Medulla oblongata (tissue), 1 donor: ENCODE data around the gene MAN2A2.
A peak's percentile ranks its signal among the peaks of the same experiment; 100 is the strongest.
"Not testable (repeated sequence)": the region's sequence is repeated elsewhere in the genome, so short reads cannot be mapped to it uniquely, and the experiment has no call there.

Experiments used
- DNase-seq: peaks from one replicate; pipeline ENCODE4 v3.0.0-alpha.2; 2015; ENCODE audit errors: extremely low spot score

Gene MAN2A2

DNA sequence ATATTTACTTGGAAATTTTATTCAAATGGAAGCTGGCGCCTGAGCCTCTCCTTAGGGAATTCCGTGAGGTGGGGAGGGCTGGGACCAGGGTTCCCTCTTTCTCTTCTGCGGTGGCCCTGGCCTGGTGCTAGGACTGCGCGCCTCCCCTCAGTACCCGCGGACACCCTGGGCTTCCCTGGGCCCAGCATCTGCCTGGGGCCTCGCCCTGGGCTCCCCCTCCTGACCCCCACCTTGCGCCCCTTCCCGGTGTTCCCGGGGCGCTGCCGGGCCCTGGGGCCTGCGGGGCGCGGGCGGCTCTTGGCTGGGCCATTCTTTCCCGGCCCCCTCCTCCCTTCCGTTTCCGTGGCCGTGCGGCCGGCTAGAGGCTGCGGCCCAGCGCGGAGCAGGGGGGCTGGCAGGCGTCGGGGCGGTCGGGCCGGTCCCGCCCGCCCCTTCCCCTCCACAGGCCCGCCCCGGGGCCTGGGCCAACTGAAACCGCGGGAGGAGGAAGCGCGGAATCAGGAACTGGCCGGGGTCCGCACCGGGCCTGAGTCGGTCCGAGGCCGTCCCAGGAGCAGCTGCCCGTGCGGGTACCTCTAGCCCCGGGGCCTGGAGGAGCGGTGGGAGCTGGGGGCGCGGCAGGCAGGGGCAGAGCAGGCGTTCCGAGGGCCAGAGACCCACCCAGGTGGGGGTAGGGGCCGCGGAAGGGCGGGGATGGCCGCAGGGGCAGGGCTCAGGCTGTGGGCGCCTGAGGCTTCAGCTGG lies 19.0 kb upstream of the MAN2A2 start, which contains the start of gene FES:
Gene FES (plus strand): TSS at position 529 of the 743 bp plus-strand sequence. CDS start 542 bp downstream, outside the sequence.
- peak; percentile 61 for DNase-seq

DNA sequence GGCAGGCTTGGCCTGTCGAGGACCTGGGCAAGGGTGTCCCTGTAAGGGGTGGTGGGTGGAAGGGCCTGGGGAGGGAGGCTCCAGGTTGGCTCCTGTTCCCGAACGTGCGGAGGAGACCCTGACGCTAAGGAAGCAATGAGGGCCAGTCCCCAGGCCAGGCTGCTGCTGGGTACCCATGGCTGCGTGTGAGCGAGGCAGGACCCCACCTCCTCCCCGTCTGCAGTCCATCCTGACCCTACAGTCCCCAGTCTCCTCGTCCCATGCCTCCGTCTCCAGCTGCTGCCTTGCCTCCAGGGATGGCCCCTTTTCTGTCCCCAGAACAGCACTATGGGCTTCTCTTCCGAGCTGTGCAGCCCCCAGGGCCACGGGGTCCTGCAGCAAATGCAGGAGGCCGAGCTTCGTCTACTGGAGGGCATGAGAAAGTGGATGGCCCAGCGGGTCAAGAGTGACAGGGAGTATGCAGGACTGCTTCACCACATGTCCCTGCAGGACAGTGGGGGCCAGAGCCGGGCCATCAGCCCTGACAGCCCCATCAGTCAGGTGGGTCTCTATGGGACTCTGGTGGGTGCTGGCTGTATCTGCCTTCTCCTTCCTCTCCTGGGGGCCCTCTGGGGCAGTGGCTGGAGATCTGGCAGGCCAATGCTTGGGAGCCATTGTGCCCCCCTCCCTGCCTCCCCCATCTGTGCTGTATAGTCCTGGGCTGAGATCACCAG lies 18.2 kb upstream of the MAN2A2 start:
- DNase-seq: no peak

DNA sequence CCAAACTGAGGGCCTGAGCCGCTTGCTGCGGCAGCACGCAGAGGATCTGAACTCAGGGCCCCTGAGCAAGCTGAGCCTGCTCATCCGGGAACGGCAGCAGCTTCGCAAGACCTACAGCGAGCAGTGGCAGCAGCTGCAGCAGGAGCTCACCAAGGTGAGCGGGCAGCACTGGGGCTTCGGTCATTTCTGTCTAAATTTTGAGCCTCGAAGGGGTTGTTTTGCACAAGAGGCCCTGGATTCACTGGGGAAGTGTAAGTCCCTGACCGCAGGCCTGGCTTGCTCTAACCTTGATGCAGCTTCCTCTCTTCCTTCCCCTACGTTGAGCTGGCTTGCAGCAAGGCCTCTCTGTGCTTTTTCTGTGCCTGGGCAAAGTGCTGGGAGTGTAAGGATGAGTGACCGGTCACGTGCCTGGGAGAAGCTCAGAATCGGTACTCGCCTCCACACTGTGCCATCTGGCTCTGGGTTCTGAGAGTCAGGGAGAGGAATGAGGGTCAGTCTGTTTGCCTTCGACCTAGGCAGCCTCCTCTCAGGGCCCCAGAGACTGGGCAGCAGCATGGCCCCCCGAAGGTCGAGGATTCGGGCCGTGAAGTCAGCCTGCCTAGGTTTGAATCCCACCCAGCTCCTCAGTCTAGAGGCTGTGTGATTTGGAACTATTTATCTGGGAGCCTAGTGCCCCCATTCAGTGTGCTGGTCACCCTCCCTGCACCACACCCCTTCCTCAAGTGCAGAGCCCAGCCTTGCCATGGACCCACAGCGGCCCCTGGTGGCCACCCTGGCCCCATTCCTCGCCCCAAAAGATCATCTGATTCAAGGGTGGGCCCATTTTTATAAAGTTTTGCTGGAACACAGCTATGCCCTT lies 17.4 kb upstream of the MAN2A2 start:
- DNase-seq: peak; percentile 77

DNA sequence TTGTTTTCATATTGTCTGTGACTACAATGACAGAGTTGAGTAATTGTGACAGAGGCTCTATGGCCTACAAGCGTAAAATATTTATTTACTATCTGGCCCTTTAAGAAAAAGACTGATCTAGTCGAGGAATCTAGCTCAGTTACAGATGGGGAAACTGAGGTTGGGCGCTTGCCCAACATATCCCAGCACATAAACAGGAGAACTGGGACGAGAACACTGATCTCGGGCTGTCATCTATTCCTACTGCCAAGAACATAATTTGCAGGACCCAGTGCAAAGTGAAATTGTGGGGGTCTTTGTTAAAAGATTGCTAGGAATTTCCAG lies 16.8 kb upstream of the MAN2A2 start:
- no peak for DNase-seq

DNA sequence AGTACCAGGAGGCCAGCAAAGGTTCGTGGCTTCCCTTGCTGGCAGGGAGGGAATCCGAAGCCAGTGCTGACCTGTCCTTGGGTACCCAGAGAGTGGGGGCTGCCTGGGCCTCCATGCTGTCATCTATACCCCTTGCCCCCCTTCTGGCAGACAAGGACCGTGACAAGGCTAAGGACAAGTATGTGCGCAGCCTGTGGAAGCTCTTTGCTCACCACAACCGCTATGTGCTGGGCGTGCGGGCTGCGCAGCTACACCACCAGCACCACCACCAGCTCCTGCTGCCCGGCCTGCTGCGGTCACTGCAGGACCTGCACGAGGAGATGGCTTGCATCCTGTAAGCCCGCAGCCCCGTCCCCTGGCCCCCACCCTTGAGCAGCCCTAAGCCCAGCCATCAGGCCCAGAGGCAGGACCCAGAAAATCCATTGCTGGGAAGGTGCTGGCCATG lies 16.0 kb upstream of the MAN2A2 start:
- no peak for DNase-seq

DNA sequence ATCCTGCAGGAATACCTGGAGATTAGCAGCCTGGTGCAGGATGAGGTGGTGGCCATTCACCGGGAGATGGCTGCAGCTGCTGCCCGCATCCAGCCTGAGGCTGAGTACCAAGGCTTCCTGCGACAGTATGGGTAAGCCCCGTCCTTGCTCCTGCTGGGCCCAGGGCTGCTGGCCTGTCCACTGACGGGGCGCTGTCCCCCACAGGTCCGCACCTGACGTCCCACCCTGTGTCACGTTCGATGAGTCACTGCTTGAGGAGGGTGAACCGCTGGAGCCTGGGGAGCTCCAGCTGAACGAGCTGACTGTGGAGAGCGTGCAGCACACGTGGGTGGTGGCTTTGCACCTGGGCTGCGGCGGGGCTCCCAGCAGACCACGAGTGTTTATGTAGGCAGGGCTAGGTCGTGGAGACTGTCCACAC lies 13.8 kb upstream of the MAN2A2 start:
- no peak for DNase-seq

DNA sequence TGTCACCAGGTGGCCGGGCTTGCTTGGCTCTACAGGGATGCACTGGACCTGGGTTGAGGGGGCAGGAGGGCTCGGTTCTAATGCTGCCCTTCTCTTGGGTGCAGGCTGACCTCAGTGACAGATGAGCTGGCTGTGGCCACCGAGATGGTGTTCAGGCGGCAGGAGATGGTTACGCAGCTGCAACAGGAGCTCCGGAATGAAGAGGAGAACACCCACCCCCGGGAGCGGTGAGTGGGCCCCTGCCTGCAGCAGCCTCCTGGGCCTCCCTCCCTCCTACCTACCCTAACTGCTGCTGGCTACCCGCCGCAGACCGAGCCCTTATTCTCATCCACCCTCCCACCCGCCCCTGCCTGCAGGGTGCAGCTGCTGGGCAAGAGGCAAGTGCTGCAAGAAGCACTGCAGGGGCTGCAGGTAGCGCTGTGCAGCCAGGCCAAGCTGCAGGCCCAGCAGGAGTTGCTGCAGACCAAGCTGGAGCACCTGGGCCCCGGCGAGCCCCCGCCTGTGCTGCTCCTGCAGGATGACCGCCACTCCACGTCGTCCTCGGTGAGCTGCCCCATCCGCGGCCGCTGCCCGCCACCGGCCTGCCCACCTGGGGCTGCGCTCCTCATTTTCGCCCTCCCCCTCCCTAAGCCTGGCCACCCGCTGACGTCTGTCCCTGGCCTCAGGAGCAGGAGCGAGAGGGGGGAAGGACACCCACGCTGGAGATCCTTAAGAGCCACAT lies 13.2 kb upstream of the MAN2A2 start:
- no peak for DNase-seq

DNA sequence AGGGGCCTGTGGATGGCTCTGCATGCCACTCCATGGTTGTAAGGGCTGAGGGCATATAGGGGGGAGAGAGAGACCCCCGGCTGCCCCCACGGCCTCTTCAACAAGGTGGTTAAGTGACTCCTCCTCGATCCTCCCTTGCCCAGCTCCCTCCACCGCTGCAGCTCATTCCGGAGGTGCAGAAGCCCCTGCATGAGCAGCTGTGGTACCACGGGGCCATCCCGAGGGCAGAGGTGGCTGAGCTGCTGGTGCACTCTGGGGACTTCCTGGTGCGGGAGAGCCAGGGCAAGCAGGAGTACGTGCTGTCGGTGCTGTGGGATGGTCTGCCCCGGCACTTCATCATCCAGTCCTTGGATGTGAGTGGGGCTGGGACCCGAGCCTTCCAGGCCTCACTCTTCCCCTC lies 12.3 kb upstream of the MAN2A2 start:
- DNase-seq: no peak

DNA sequence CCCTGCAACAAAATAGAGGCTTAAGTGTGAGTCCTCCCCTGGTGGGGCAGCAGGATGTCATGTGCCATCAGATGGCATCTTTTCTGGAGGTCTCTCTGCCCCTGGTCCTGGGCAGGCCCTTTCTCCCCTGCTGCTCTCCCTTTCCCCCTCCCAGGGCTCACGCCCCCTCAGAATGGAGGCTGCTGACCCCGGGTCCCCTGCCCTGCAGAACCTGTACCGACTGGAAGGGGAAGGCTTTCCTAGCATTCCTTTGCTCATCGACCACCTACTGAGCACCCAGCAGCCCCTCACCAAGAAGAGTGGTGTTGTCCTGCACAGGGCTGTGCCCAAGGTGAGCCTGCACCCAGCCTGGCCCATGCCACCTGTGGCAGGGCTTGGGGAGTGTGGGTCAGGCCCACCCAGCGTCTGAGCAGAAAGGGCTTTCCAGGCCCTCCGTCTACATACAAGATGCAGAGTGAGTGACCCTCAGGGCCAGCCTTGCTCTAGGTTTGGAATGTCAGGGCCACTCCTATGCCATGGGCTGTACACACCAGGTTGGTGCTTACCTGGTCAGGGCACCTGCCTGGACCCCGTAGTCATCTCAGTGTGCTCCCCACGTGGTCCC lies 11.7 kb upstream of the MAN2A2 start:
- no peak for DNase-seq

DNA sequence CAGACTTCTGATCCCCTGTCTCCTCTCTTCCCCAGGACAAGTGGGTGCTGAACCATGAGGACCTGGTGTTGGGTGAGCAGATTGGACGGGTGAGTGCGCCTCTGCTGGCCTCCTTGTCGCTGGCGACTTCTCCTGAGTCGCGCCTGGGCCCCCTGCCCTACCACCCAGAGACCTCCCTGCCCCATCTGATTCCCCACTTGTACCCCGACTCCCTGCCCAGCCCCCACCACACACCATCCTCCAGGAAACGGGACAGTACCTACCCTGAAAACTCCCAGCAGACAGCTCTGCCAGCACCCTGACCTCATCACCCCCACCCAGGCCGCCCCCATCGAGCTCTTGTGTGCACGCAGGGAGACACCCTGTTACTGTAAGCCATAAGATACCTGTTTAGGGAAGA lies 11.1 kb upstream of the MAN2A2 start:
- DNase-seq: no peak

DNA sequence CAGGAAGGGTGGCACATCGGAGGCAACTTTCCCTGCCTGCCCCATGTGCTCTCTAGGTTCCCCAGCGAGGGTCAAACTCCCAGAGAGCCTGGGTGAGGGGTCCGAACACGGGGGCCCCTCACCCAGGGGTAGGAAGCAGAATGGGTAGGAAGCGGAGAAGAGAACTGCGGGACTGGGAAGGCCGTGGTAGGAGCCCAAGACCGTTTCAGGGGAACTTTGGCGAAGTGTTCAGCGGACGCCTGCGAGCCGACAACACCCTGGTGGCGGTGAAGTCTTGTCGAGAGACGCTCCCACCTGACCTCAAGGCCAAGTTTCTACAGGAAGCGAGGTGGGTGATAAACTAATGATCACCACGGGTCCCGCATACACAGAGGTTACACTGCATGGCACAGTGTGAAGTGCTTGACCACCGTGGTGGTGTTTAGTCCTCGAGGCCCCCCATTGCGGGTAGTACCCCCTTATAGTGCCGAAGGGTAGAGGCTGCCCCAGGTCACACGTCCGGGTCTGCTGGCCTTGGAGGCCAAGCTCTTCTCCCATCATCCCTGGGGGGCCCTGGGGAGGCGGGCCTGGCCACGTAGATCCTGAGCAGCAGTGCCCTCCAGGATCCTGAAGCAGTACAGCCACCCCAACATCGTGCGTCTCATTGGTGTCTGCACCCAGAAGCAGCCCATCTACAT lies 10.5 kb upstream of the MAN2A2 start:
- no peak for DNase-seq

DNA sequence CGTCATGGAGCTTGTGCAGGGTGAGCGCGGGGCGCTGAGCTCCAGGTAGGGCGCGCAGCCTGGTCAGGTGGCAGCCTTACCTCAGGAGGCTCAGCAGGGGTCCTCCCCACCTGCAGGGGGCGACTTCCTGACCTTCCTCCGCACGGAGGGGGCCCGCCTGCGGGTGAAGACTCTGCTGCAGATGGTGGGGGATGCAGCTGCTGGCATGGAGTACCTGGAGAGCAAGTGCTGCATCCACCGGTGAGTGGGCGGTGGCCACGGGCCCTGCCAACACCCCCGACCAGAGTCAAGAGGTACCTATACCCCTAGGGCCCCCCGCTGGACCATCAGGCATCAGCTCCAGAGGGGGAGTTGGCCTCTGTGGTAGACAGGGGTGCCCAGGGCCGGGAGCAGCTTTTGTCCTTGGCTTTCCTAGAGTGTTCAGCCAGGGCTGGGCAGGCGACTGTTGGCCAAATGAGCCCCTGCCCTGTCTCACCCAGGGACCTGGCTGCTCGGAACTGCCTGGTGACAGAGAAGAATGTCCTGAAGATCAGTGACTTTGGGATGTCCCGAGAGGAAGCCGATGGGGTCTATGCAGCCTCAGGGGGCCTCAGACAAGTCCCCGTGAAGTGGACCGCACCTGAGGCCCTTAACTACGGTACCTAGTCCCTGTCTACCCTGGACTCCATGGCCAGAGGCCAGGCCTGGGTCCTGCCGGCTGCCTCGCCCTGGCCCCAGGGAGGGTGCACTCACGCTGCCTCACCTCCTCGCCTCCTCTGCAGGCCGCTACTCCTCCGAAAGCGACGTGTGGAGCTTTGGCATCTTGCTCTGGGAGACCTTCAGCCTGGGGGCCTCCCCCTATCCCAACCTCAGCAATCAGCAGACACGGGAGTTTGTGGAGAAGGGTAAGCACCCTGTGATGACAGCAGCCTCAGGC lies 9.7 kb upstream of the MAN2A2 start:
- DNase-seq: no peak

DNA sequence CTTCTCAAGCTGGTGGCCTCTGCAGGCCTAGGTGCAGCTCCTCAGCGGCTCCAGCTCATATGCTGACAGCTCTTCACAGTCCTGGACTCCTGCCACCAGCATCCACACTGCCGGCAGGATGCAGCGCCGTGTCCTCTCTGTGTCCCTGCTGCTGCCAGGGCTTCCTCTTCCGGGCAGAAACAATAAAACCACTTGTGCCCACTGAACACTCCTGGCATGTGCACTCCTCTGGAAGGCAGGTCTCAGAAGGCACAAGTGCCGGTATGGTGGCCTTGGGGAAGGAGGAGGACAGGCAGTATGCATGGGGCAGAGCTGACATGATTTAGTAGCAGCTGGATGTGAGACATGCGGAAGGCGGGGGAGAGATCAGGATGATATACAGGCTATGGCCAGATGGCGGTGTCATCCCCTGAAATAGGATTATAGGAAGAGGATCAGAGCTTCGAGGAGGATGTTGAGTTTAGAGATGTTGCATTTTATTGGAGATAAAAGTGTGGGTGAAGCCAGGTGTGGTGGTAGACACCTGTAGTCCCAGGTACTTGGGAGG lies 7.5 kb upstream of the MAN2A2 start:
- peak; percentile 80 for DNase-seq

DNA sequence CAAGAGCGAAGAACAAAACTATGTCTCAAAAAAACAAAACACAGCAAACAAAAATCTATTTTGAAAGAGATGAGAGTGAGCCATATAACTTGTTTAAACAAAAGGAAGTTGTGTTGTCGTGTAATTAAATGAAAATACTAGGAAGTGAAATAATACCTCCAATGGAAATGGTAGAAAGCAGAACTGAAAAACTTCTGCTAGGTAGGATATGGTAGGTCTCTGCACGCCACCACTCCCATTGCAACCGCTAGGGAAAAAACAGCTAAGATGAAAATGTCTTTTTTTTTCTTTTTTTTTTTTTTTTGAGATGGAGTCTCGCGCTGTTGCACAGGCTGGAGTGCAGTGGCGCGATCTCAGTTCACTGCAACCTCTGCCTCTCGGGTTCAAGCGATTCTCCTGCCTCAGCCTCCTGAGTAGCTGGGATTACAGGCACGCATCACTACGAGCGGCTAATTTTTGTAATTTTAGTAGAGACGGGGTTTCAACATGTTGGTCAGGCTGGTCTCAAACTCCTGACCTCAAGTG lies 5.9 kb upstream of the MAN2A2 start:
- DNase-seq: not testable (repeated sequence)

DNA sequence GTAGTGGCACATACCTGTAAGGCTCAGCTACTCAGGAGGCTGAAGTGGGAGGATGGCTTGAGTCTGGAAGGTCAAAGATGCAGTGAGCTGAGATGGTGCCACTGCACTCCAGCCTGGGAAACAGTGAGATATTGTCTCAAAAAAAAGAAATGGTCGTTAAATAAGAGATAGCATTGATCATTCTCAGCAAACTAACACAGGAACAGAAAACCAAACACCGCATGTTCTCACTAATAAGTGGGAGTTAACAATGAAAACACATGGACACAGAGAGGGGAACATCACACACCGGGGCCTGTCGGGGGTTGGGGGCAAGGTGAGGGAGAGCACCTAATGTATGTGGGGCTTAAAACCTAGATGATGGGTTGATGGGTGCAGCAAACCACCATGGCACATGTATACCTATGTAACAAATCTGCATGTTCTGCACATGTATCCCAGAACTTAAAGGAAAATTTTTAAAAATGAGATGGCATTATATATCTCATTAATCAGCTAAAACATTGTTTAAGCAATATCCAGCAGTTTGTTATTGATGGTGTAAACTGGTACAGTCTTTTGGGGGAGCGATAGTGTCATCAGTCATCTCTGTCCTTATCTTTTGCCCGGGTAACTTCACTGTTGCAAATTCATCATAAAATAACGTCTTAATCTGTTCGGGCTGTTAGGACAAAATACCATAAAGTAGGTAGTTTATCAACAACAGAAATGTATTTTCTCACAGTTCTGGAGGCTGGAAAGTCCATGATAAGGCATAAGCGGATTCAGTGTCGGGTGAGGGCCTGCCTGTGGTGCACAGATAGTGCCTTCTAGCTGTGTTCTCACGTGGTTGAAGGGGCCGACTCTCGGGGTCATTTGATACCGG lies 1.7 kb upstream of the MAN2A2 start:
- DNase-seq: peak; percentile 60

DNA sequence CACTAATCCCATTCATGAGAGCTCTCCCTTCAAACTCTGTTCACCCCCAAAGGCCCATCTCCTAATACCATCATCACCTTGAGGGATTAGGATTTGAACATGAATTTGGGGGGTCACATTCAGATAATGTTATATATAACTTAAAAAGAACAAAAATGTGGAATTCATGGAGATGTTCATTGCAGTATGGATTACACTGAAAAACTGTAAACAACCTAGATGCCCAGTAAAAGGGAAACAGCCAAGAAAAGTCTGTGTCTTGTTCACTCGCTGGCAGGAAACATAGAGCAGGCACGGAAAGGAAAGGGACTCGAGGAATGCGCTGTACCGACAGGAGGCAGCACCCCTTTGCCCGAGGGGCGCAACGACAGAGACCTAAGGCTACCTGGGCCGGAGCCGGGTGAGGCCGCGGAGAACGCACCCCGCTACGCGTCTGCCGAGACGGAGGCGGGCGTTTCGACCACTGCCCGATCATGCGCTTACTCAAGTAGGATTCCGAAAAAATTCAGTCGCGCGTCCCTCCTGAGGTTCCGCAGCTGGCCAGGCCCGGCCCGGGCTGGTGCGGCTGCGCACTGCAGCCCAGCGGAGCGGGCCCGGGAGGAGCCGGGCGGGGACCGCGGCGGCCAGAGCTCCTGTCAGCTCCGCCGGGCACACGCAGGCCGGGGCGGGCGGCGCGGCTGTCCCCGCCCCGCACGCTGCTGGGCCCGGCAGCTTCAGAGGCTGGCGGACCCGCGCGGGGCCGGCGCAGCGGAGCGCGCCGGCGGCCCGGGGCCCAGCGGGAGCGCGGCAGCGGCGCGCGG lies 862 bp upstream of the MAN2A2 start:
- DNase-seq: peak; percentile 89
